ENCODE measurements around the gene ACAA1.

The ACAA1 gene

DNA sequence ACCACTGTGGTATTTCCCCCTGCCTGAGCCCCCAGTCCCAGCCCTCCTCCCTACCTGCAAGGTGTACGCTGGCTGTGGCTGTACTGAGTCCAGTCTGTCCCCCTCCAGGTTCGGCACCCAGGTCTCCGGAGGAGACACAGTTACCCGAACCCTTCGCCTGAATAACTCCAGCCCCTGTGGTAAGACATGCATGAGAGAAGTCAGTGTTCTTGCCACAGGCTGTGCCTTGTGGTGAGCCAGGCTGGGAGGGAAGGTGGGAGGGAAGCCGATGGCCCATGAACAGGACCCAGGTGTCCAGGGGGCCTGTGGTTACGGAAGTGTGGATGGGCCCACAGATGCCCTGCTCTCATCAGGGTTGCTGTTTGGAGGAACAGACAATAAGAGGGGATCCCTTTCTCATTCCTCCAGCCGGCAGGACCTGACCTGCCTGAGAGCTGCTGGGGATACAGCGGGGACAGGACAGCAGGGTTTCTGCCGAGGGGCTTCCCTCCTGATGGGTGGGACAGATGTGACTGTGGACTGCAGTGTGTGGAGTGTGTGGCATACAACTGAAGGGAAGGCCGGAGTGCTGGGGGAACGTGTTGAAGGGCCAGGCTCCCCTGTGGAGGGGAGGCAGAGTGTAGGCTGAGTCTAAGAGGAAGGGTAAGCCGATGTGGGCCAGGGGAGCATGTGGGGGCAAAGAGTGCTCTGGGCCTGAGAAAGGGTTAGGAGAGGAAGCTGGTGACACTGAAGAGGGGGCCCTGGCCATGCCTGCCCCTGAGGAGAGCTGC lies 21.9 kb downstream of the ACAA1 start:
- no peak for TF ChIP-seq CTCF (conservative IDR thresholded peaks at IDR 0.05)
- TF ChIP-seq ZFX (IDR thresholded peaks at IDR 0.05): no peak
- no peak overlapping the region for H3K27ac ChIP-seq

DNA sequence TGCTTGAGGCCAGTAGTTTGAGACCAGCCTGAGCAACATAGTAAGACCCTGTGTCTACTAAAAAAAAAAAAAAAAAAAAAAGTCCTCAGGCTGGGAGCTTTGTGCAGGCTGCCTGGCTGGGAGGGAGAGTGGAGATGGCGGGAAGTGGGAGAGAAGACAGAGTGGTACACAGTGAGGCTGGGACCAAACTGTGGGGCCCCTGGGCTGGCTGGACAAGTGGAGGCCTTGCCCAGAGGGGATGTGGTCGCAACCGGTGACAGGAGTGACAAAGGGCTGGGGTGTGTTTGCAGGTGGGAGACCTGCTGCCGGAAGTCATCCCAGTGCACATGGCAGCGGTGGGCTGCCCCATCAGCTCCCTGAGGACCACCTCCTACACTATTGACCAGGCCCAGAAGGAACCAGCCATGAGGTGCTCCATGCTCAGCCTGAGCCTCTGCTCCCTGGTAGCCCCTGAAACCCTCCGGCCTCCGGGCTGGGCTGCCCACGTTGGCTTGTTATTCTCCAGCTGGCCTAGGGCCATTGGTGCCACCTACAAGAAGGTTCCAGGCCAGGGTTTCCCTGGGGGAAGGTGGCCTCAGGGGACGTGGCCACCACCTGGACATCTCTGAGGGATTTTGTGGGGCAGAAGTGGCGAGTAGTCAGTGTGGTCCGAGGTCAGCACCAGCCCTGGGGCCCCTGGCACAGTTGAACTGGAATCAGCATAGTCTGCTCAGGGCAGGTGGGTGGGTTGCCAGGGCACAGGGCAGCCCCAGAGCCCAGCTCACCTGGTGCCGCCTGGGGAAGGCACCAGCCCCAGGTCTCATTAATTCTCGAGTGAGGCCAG lies 22.7 kb downstream of the ACAA1 start:
- H3K27ac ChIP-seq: no peak overlapping the region
- TF ChIP-seq CTCF (conservative IDR thresholded peaks at IDR 0.05) (no peak), ZFX (IDR thresholded peaks at IDR 0.05) (no peak)

- no peak overlapping the region for H3K27ac ChIP-seq
- no peak for TF ChIP-seq CTCF (conservative IDR thresholded peaks at IDR 0.05)
- no peak for TF ChIP-seq ZFX (IDR thresholded peaks at IDR 0.05)
Observed at GRCh38 chr3:38112378-38112761, 24.6 kb downstream of the ACAA1 start.

DNA sequence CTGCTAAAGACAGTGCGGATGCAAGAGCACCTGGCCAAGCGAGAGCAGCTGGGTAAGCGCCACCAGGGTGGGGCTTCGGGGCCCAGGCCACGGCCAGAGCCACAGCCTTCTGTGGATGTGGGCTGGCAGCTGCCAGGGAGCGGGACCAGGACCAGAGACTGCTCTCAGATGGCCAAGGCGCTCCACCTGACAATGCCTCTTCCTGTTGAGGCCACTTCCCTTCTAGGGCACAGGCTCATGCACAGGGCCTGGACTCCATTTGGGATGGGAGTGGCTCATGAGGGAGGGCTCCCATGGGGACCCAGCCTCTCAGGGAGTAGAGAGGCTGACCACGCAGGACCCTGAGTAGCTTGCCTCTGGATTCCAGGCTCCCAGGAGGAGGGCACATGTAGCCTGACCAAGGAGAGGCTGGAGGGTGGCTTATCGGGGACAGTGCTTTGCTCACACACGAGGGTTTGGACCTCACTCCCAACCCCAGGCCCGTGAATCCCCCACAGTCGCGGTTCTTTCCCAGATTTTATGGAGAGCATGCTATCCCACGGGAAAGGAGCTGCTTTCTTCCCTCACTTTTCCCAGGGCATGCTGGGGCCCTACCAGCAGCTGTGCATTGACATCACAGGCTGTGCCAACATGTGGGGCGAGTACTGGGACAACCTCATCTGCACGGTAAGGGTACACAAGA lies 25.1 kb downstream of the ACAA1 start:
- TF ChIP-seq CTCF (conservative IDR thresholded peaks at IDR 0.05) (no peak), ZFX (IDR thresholded peaks at IDR 0.05) (no peak)
- H3K27ac ChIP-seq: no peak overlapping the region

DNA sequence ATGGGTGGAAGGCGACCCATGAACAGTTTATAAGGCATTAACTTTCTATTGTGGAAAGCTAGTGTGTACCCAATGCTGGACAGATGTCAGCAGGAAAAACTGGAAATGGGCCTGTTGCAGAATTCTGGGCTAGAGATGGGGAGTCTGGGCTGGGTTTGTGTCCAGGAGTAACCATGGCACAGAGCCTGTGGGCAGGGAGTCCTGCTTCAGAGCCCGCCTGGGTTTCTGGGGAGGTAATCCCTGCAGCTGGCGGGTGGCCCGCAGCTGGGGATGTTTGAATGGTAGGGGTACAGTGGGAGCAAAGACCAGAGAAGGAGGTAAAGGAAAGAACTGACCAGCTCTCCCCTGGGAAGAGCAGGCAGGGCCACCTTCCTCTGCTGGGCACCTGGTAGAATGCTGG lies 25.7 kb downstream of the ACAA1 start:
- no peak overlapping the region for H3K27ac ChIP-seq
- TF ChIP-seq ZFX (IDR thresholded peaks at IDR 0.05): no peak
- no peak for TF ChIP-seq CTCF (conservative IDR thresholded peaks at IDR 0.05)

DNA sequence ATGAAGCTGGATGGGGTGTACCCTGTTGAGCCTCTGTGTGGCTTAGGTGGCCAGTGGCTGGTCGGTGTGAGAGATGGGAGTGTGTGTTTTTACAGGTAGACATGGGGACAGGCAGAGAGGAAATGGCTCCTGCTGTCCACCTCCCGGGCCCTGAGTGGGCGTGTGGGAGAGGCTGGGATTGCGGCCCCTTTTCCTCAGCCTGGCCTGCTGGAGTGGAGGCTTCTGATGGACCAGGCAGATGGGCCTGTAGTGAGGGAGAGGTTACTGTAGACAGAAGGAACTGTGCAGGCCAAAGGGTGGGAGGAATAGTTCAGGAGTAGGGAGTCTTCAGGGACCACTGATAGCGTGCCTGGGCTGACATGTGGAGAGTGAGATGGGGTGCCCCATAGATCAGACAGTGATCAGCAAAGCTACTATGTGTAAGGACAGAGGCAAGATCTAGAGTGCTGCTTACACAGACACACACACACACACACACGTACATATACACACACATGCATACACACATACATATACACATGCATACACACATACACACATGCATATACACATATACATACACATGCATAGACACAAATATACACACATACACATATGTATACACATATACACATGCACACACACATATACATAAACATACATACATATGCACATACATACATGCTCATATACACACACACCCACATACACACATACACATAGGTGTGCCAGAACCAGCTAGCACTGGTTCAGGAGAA lies 26.4 kb downstream of the ACAA1 start:
- H3K27ac ChIP-seq: no peak overlapping the region

More for the DNA sequence above, 26.4 kb downstream of the ACAA1 start:
- no peak for TF ChIP-seq ZFX (IDR thresholded peaks at IDR 0.05)
- no peak for TF ChIP-seq CTCF (conservative IDR thresholded peaks at IDR 0.05)

Data from C4-2B (cell line).